HG03060 (cell line): ENCODE results near the gene DSC1.

Experiments used
- ATAC-seq: cut with Tn5 transposase; IDR thresholded peaks from one replicate; pipeline ENCODE4 v1.9.1; 2021; ENCODE audit warnings: low read depth, moderate number of reproducible peaks; ENCODE audit not compliant: unreplicated experiment

Gene DSC1, protein sequence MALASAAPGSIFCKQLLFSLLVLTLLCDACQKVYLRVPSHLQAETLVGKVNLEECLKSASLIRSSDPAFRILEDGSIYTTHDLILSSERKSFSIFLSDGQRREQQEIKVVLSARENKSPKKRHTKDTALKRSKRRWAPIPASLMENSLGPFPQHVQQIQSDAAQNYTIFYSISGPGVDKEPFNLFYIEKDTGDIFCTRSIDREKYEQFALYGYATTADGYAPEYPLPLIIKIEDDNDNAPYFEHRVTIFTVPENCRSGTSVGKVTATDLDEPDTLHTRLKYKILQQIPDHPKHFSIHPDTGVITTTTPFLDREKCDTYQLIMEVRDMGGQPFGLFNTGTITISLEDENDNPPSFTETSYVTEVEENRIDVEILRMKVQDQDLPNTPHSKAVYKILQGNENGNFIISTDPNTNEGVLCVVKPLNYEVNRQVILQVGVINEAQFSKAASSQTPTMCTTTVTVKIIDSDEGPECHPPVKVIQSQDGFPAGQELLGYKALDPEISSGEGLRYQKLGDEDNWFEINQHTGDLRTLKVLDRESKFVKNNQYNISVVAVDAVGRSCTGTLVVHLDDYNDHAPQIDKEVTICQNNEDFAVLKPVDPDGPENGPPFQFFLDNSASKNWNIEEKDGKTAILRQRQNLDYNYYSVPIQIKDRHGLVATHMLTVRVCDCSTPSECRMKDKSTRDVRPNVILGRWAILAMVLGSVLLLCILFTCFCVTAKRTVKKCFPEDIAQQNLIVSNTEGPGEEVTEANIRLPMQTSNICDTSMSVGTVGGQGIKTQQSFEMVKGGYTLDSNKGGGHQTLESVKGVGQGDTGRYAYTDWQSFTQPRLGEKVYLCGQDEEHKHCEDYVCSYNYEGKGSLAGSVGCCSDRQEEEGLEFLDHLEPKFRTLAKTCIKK

DNA sequence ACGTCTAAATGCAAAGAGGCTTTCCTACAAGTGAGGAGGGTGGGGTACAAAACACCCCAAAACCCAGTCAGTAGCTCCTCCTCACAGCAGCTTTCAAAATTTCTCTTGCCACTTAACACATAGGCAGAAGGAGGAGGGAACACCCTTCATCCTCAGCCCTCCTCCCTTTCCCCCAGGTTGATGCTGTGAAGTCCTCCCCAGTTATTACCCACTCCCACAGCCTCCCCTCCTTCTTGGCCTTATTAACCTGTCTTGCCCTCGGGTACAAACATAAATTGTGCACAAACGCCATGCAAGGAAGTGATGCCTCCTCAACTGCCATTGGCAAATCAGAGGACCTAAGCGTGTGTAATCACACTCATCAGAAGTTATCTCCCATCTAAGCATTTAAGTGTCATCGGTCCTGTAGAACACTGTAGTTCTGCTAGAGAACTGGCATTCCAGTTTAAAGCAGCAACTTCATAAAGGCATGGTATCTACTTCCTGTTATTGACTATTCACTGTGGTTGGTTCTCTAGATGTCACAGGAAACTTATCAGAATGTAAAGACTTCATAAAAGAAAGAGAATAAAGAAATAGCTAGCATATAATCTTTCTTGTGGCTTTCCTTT is at the start of gene DSC1:
DSC1 (minus strand) TSS at position 32 of the 611 bp plus-strand sequence. CDS start 262 bp downstream, outside the sequence.
- no peak for ATAC-seq

DNA sequence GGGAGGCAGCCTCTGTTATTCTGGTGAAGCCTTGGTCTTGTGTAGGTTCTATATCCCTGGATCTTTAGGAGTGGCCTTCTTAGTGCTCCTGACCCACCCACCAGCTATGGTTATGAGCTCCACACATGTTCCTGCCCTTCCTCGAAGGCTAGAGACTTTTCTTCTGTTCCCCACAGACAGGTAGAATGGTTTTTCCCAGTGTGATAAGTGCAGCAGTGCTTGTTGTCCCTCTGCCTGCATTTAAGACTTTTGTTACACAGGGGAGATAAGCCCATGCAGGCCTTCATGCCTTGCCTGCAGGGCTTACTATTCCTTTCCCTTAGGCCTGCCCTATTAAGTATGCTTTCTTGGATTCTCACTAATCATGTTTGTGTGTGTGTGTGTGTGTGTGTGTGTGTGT is 48.4 kb upstream of the DSC1 start:
- ATAC-seq: no peak

DNA sequence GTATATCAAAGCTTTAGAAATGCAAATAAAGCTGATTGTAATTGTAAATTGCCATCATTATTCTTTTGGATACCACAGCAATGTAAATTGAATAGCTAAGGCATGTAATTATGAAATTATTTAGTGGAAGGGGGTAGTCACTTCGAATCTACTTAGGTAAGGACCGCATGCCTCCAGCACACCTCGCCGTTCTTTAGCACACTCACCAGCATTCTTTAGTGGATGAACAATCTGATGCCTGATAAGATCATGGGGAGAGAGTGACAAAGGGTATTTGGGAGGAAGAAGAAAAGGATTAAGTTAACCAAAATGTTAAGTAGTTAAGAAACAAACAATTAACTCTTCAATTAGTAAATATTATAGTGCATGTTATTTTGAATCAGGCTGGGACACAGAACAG is 46.4 kb upstream of the DSC1 start:
- ATAC-seq: no peak

DNA sequence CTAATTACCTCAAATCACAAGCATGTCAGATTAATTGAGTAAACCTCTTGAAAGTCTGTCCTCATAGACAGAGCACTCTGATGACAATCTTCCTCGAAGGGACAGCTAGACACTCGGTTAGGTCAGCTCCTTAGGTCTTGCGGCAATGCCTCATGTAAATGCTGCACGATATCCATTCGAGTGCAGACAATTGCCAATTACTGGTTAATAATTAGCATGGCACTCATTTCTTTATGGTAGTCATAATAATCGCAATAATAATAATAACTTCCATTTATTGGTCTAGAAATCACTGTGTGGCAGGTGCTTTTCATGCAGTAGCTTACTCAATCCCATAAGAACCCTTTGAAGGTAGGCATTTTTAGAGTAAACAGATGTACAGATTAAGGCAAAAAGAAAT is 44.7 kb upstream of the DSC1 start:
- no peak for ATAC-seq

DNA sequence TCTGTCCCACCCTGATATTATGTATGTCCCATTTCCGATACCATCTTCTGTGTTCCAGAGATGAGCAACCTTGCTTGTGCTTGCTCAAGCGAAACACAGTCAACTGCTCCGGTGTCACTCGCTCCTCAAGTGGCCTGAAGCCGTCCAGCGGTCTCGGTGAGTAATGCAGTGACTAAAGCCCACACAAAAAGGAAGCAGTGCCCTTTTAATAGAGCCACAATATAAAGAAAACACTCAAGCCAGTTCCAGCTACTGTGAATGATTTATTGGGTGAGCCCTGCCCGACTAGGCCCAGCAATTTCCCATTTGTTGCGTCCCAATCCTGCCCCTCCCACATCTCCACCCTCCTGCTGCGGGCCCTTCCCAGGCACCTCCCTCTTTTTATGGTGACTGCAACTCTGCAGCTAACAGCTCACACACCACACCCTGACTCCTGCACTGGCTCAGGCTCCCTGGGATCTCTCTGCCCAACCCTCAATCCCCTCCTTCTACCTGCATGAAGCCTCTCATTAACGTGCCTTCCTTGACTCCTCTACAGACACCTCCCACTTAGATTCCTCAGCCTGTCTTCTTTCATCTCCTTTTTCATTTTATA is 44.2 kb upstream of the DSC1 start:
- ATAC-seq: peak; percentile 94

DNA sequence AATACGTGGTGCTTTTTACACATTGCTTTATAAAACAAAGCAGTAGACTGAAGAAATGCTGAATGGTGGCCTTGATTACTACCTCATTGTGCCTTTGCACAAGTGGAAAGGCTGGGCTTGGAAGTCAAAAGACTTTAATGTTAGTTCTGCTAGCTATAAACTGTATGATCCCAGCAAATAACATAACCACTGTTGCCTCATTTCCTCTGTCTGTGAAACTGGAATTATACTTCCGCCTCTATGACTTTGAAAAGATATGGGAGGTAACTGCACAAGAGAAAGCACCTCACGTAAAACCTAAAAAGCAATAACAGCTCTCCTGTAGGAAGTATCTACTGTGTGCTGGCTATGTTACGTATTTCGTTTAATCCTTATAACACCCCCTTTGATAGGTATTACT is 43.4 kb upstream of the DSC1 start:
- no peak for ATAC-seq

DNA sequence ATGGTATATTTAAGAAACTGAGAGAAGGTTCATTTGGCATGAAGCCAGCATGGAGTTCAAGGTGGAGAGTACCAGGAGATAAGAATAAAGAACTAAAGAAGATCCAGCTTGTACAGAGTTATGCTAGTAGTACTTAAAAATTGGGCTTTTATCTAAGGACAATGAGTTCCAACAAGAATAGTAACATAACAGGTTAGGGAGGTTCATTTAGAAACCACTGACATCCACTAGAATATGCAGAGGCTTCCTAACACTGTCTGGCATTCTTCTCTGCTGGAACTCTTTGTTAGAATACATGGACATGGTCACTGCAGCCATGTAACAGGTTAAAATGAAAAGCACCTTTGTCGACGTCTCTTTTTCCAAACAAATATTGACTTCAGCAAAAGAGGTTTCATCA is 42.6 kb upstream of the DSC1 start:
- ATAC-seq: no peak

DNA sequence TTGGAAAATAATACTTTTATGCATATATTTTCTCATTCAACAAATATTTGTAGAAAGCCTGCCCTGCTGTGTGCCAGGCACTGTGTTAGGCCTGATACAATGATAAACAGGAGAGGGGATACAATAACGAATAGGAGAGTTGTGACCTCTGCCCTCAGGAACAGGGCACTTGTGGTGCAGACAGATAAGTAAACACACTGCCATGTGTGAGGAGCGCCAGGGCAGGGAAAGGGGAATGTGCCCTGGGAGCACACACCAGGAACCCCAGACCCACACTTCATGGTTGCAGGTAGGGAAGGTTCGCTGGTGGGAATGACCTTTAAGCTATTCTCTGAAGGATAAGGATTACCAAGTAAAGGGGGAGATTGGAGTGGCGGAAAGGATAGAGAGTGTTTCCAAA is 42.2 kb upstream of the DSC1 start:
- no peak for ATAC-seq

DNA sequence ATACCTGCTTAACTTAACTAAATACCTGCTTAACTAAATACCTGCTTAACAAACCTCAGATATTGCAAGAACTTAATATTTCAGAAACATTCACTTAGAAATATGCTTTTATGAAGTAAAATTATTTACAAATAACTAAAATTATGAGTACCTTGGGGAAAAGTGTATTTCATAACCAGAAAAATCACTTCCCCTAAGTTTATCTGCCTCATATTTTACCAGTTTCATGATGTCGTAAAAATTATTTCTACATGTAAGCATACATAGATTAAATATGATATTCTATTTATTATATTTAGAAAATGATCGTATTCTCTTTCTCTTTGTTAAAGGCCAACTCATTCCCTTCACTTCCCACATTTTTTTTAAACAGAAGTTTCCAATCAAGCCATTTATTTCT is 41.5 kb upstream of the DSC1 start:
- ATAC-seq: no peak

DNA sequence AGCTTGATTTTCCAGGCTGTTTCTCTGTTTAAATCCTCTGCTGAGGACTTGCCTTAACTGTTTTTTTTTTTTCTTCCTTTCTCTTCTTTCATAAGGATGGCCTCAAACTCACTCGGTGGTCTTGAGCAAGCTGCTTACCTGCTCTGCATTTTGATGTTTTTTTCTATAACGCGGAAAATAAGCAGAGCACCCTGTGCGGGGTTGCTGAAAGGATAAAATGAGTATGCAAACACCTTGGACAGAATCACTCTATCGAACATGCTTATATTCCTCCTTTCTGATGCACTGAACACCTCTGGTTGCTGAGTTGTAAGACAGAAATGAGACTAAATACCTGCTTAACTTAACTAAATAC is 41.1 kb upstream of the DSC1 start:
- no peak for ATAC-seq

DNA sequence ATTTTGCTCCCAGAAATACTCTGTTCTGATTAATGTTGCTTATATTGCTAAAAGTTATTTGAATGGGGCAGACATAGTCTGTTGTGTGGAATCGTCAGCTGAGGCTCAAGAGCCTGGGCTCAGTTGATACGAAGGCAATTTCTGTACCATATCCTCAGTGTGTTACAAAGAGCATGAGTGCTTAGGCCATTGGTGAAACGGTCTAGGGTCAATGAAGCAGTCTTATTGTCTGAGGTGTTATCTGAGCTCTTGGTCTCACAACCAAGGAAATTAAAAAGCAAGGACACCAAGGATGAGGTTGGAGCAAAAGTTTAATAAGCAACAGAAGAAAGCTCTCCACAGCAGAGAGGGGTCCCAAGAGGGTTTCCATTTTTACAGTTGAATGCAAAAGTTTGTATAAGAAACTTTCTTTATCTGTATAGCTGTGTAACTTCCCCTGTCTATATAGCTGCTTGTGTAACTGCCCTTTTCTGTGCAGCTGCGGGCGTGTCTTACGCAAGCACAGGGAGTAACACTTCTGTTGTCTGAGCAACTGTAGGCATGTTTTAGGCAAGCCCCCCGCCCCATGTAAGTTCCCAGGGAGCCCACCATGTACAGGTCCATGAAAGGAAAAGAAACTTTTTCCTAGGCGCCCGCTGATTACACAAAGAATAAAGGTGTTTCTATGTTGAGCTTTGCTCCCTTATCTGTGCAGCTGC is 40.6 kb upstream of the DSC1 start:
- no peak for ATAC-seq

DNA sequence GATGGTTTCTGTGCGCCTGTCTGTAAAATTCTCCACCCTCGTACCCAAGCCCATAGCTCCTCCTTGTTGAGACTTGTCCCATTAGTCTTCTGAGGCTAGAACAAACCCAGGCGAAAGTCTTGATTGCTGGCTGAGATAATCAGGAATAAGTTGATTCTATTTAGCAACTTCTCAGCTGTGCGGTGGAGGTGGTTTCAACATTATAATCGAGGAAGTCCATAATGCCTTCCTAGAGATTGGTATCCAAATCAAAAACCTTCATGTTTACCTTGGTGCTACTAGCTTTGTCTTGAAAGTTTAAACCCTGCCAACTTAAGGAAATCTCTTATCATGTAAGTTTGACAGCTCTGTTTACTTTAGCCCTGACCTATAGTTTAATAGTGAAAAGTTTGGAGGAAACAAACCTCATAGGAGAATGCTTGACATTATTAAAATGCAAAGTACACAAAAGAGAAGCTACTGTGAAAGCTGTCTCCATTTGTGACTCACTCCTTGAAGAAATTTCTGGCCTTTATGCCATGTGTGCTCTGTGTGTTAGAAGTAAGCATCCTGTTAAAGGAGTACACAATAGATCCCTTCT is 36.6 kb upstream of the DSC1 start:
- no peak for ATAC-seq

DNA sequence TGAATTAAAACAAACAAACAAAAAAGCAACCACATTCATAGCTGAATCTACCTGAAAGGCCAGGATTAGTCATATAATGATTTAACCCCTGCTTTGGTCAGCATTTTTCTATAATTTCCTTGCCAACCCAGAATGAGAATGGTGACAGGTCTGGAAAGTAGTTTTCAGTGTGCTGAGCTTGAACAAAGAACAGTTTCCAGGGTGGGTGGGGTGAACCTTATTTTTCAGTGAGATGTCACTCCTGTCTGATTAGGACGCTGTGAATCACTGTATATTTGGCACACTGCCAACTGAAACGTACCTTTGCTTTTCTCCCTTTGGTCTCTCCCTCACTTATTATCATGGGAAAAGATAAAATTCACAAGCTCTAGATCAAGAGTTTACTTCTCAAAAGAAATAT is 35.0 kb upstream of the DSC1 start:
- no peak for ATAC-seq

DNA sequence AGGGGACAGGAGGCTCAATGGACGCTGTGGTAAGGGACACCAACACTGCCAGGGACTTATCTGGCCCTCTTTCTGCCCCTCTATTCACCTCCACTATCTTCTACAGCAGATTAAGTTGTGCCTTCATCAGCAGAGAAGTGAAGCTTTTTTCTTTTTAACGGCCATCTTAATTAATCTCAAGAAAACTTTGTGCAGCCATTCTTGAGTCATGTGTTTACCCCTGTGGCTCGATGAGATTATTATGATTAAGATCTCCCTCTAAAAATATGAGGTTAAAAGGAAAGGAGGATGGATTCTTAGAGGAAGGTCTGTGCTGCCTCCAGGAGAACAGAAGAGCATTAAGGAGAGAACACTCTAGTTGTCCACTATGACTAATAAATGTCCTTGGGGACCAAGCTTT is 32.4 kb upstream of the DSC1 start:
- no peak for ATAC-seq

DNA sequence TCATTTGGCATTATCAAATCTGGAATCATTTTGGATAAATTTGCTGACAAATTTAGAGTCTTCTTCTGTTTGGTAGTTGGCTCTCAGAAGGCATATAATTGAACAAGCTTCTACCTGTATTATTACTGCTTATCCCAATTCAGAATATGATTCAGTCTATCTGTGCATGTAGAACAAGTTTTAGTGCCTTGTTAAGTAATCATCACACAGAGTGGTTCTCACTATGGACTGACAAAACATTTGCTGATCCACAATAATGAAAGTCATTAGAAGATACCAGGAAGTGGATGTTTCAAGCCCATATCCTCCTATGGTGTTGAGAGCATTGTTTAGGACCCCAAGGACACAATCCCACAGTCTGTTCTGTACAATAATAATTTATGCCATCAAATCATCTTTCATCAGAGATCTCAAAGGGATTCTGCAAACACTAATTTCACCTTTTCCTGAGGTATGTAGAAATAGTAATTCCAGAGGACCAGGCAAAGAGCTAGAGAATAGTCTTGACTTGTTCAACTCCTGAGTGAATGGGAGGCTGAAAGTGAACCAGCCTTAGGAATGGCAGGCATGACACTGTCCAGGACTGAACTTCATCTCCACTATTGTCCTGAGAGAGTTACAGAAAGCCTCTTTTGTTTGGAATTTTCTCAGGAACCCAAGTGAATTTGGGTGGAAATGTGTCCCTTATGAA is 29.6 kb upstream of the DSC1 start:
- no peak for ATAC-seq

DNA sequence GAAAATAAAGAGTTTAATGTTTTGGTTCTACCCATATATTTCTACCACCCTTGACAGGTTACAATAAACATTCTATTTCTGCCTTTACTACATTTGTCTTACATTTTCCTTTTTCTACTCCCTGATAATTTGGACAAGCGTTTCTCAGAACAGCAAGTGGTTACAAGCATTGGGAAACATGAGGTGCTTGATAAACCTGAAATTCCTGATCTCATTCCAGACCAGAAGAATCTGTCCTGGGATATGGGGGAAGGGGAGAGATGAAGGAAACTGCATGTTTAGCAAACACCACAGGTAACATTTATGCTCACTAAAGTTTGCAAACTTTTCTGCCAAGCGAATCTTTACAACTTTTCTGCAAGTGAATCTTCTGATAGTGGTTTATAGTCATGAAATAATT is 28.3 kb upstream of the DSC1 start:
- no peak for ATAC-seq

DNA sequence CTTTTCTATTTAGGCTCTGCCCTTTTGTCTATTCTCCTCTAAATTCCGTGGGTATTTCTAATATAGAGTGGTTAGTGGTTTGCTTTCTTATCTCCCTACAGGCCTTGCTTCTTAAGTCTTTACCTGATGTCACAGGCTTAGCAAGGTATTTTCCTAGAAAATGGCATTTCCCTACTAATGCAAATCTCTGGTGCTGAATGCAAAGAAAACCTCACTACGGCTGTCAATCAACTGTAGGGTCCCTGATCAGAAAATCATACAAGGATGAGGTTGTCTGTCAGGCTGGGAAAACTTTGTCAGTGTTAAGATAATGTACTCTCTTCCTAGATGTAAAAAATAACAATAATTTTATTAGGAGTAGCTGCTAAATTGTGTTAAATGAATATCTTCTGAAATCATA is 27.1 kb upstream of the DSC1 start:
- ATAC-seq: no peak

DNA sequence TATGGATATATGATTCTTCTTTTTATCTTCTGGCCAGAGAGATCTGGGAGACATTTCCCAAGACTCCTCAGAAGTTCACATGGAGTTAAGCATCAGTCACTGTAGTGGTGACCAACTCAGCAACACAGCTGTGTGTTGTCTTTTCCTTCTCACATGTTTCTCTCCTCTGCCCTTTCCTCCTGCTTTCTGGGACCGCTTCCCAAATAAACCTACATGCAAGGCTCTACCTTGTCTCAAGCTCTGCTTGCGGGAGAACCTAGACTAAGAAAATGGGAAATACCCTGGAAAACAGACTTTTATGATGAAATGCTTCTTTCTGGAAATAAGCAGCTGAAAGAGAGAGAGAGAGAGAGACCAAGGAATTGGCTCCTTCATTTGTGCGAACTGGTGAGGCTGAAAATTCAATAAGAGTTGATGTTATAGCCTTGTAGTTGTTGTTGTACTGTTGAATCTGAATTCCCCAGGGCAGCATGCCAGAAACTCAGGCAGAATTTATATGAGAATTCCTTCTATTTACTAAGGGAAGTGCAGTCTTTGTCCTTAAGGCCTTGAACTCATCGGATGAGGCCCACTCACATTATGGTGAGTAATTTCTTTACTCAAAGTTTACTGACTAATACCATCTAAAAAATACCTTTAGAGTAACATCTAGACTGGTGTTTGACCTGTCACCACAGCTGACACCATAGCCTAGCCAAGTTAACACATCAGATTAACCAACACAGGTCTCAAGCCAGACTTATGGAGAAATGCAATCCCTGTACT is 22.7 kb upstream of the DSC1 start:
- ATAC-seq: no peak

DNA sequence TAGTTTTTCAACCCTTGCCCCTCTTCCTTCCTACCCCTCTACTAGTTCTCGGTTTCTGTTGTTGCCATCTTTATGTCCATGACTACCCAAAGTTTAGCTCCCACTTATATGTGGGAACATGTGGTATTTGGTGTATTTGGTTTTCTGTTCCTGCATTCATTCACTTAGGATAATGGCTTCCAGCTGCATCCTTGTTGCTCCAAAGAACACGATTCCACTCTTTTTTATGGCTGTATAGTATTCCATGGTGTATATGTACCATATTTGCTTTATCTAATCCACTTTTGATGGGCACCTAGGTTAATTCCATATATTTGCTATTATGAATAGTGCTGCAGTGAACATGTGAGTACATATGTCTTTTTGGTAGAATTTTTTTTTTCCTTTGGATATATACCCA is 20.6 kb upstream of the DSC1 start:
- ATAC-seq: no peak
